ENCODE data around the gene ANKRD63.

Gene ANKRD63

DNA sequence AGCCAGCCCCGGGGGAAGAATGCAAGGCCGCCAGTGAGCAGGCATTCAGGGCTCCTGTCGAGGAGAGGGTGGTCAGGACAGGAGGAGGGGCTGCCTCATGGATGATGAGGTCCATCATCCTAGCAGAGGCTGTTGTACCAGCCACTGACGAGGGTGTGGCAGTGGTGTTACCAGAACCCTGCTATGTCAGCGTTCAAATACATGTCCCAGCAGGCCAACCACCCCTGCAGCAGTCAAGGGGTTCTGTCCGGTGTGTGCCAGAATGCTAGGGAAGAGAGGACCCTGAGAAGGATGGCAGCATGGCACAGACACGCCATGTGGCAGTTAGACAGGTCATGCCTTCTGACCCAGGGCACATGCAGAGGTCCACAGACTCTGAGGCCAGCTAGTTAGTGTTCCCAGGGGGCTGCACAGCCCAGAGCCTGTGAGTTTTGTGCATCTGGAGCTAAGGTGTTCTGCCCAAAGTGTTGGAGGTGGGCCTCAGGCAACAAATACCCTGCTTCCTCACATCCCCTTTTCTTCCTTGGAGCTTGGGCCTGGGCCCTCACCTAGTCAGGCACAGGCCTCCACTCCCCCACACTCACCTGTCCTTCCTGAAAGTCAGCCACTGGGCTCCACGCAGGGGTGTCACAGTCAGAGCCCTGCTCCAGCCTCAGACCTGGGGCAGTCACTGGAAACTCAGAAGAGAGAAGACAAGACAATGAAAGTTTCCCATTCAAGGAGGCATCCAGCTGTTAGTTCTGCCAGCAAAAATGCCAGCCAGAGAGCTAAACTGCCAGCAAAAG lies 36.2 kb downstream of the ANKRD63 start:
- Histone ChIP-seq H3K27me3 (ENCODE audit: control insufficient read depth in 2 of 2, insufficient read depth in 2 of 2, low read length in 2 of 2) (peaks cover 0 to 4% of the 10 kb centered on the region in 2 donors), H3K36me3 (ENCODE audit: control insufficient read depth in 2 of 2, insufficient read depth in 2 of 2, low read length in 2 of 2) (no peaks in the 10 kb centered on the region), H3K4me1 (ENCODE audit: control insufficient read depth in 2 of 2, insufficient read depth in 2 of 2, low read length in 2 of 2) (no peaks in the 10 kb centered on the region), H3K9ac (ENCODE audit: low read depth in 1 of 2, low read length in 2 of 2) (no peak overlapping the region), H3K4me3 (ENCODE audit: low read length in 2 of 2) (no peak overlapping the region), H3K27ac (ENCODE audit: low read depth in 2 of 2, low read length in 2 of 2) (no peak overlapping the region), H3K9me3 (ENCODE audit: control insufficient read depth in 2 of 2, low read length in 2 of 2) (no peaks in the 10 kb centered on the region)

DNA sequence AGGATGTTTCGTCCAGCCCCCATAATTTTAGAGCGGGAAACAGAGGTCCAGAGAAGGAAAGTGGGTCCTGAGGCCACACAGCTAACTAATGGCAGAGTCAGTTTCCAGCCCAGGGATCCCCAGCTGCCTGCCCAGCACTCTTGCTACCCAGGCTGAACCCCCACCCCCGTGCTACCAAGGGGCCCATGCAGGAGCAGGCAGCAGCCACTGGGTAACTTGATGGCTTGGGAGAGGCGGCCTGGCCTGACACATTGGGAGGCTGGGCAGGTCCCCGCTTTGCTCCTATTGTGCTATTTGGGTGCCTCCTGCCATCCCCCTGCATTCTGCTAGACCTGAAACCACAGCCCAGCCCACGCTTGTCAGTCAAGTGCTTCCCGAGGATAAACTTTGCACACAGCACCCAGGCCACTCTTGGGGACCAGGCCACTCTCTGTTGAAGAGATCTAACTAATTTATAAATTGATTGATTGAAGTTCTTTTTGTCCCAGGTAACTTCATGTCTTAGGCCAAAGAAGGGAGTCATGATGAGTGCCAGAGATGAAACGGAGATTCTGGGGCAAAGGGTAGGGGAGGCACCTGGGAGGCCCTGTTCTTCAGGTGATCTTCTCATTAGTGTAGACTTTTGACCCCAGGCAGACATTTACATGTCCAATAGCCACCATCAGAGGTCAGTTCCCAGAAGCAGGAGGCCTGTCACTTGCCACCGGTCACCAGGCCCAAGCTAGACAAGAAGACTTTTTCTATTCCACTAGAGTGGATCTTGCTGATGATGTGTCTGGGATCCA lies 37.0 kb downstream of the ANKRD63 start:
- H3K36me3 ChIP-seq (ENCODE audit: control insufficient read depth in 2 of 2, insufficient read depth in 2 of 2, low read length in 2 of 2), result no peaks in the 10 kb centered on the region
- H3K9me3 ChIP-seq (ENCODE audit: control insufficient read depth in 2 of 2, low read length in 2 of 2), result no peaks in the 10 kb centered on the region
- no peaks in the 10 kb centered on the region for H3K4me1 ChIP-seq (ENCODE audit: control insufficient read depth in 2 of 2, insufficient read depth in 2 of 2, low read length in 2 of 2)
- no peak overlapping the region for H3K4me3 ChIP-seq (ENCODE audit: low read length in 2 of 2)
- no peak overlapping the region for H3K27ac ChIP-seq (ENCODE audit: low read depth in 2 of 2, low read length in 2 of 2)
- no peak overlapping the region for H3K9ac ChIP-seq (ENCODE audit: low read depth in 1 of 2, low read length in 2 of 2)
- H3K27me3 ChIP-seq (ENCODE audit: control insufficient read depth in 2 of 2, insufficient read depth in 2 of 2, low read length in 2 of 2), result no peaks in the 10 kb centered on the region

DNA sequence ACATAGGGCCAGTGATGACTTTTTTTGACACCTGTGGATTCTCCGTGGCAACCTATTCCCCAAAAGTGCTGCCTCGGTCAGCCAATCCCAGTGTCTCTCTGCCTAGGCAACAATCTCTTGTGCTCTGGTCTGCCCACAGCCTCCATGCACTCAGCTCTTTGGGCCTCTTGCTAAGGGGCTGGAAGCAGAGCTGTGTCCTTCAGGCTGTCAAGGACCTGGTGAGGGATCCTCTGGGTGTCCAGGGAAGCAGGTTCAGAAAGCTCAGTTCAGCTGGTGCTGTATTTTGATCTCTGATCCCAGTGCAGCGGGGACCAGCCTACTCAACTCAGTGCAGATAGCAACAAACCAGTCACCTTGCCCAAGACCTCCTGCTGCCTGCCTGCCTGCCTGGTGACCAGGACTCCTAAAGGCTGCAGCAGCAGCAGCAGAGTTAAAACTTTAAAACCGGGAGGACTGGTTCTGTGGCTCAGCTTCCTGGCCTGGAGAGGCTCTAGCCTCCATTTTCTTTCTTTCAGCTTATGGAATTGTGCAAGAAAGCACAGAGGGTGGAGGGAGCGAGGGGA lies 37.8 kb downstream of the ANKRD63 start:
- no peaks in the 10 kb centered on the region for H3K27me3 ChIP-seq (ENCODE audit: control insufficient read depth in 2 of 2, insufficient read depth in 2 of 2, low read length in 2 of 2)
- no peaks in the 10 kb centered on the region for H3K9me3 ChIP-seq (ENCODE audit: control insufficient read depth in 2 of 2, low read length in 2 of 2)
- no peak overlapping the region for H3K9ac ChIP-seq (ENCODE audit: low read depth in 1 of 2, low read length in 2 of 2)
- H3K4me1 ChIP-seq (ENCODE audit: control insufficient read depth in 2 of 2, insufficient read depth in 2 of 2, low read length in 2 of 2), result no peaks in the 10 kb centered on the region
- no peaks in the 10 kb centered on the region for H3K36me3 ChIP-seq (ENCODE audit: control insufficient read depth in 2 of 2, insufficient read depth in 2 of 2, low read length in 2 of 2)
- H3K4me3 ChIP-seq (ENCODE audit: low read length in 2 of 2), result no peak overlapping the region
- no peak overlapping the region for H3K27ac ChIP-seq (ENCODE audit: low read depth in 2 of 2, low read length in 2 of 2)

DNA sequence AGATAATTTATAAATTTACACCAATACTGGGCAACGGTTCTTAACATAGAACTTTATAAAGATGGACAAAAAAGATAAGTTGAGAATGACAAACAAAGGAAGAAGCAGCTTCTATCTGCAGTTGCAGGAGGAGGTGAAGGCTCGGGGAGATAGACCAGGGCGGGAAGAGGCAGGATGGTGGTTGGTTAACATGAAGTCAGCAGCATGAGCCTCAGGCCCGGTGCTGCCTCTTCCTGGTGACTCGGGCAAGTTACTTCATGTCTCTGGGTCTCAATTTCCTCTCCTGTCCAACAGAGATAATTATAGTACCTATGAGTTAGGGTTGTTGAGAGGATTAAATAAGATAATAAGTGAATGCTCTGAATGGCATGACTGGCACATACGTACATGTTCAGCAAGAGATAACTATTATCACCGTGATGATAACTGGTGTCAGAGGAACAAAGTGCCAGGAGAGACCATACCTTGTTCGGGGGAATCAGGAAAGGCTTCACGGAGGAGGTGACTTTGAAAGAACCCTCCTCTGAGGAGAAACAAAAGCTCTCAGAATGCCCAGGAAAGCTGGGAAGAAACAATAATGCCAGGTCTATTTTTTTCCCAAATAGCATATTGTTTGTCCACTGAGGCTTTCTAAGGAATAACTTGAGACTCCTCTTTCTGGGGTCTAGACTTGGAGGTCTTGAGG lies 39.6 kb downstream of the ANKRD63 start:
- Histone ChIP-seq H3K9ac (ENCODE audit: low read depth in 1 of 2, low read length in 2 of 2) (no peak overlapping the region), H3K4me1 (ENCODE audit: control insufficient read depth in 2 of 2, insufficient read depth in 2 of 2, low read length in 2 of 2) (peaks cover 3 to 8% of the 10 kb centered on the region in 2 donors), H3K27ac (ENCODE audit: low read depth in 2 of 2, low read length in 2 of 2) (no peak overlapping the region), H3K9me3 (ENCODE audit: control insufficient read depth in 2 of 2, low read length in 2 of 2) (no peaks in the 10 kb centered on the region), H3K27me3 (ENCODE audit: control insufficient read depth in 2 of 2, insufficient read depth in 2 of 2, low read length in 2 of 2) (peaks cover 3% of the 10 kb centered on the region in 2 donors), H3K36me3 (ENCODE audit: control insufficient read depth in 2 of 2, insufficient read depth in 2 of 2, low read length in 2 of 2) (no peaks in the 10 kb centered on the region), H3K4me3 (ENCODE audit: low read length in 2 of 2) (no peak overlapping the region)

DNA sequence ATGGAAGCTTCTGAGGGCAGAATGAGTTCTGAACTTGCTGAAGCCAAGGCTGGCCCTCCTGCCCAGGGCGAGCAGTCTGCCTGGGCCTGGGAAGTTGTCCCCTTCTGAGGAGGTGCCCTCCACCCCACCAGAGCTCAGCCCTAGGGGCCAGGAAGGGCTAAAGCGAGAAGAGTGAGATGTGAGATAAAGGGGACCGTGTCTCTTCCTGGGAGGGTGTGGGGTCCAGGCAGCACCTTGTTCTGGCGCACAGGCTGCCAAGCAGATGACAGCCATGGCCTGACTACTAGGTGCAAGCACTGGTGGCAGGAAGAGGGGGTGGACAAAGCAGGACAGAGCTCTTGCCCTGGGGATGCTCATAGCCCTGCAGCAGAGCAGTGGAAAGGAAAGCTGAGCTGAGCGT lies 40.3 kb downstream of the ANKRD63 start:
- Histone ChIP-seq H3K27me3 (ENCODE audit: control insufficient read depth in 2 of 2, insufficient read depth in 2 of 2, low read length in 2 of 2) (peaks cover 3 to 4% of the 10 kb centered on the region in 2 donors), H3K36me3 (ENCODE audit: control insufficient read depth in 2 of 2, insufficient read depth in 2 of 2, low read length in 2 of 2) (no peaks in the 10 kb centered on the region), H3K9me3 (ENCODE audit: control insufficient read depth in 2 of 2, low read length in 2 of 2) (no peaks in the 10 kb centered on the region), H3K4me1 (ENCODE audit: control insufficient read depth in 2 of 2, insufficient read depth in 2 of 2, low read length in 2 of 2) (peaks cover 3 to 8% of the 10 kb centered on the region in 2 donors), H3K9ac (ENCODE audit: low read depth in 1 of 2, low read length in 2 of 2) (no peak overlapping the region), H3K27ac (ENCODE audit: low read depth in 2 of 2, low read length in 2 of 2) (no peak overlapping the region), H3K4me3 (ENCODE audit: low read length in 2 of 2) (no peak overlapping the region)

DNA sequence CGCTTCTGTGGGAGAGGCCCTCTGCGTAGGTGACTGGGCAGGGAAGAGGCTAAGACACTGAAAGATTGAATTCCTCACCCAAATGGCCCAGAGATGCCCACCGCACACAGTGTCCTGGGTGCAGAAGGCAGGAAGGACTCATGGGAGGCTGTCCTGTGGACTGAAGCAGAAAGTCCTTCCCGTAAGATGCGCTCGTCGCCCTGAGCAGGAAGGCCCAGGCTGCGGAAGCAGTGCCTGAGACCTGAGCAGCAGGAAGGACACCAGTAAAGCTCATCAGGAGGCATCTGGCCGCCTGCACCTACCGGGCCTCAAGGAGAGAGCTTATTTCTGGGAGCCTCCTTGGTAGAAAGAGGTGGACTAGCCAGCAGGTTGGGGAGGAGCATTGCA lies 40.7 kb downstream of the ANKRD63 start:
- Histone ChIP-seq H3K9ac (ENCODE audit: low read depth in 1 of 2, low read length in 2 of 2) (no peak overlapping the region), H3K27ac (ENCODE audit: low read depth in 2 of 2, low read length in 2 of 2) (no peak overlapping the region), H3K36me3 (ENCODE audit: control insufficient read depth in 2 of 2, insufficient read depth in 2 of 2, low read length in 2 of 2) (no peaks in the 10 kb centered on the region), H3K4me1 (ENCODE audit: control insufficient read depth in 2 of 2, insufficient read depth in 2 of 2, low read length in 2 of 2) (peaks cover 3 to 8% of the 10 kb centered on the region in 2 donors), H3K9me3 (ENCODE audit: control insufficient read depth in 2 of 2, low read length in 2 of 2) (no peaks in the 10 kb centered on the region), H3K27me3 (ENCODE audit: control insufficient read depth in 2 of 2, insufficient read depth in 2 of 2, low read length in 2 of 2) (peaks cover 3 to 4% of the 10 kb centered on the region in 2 donors), H3K4me3 (ENCODE audit: low read length in 2 of 2) (no peak overlapping the region)

DNA sequence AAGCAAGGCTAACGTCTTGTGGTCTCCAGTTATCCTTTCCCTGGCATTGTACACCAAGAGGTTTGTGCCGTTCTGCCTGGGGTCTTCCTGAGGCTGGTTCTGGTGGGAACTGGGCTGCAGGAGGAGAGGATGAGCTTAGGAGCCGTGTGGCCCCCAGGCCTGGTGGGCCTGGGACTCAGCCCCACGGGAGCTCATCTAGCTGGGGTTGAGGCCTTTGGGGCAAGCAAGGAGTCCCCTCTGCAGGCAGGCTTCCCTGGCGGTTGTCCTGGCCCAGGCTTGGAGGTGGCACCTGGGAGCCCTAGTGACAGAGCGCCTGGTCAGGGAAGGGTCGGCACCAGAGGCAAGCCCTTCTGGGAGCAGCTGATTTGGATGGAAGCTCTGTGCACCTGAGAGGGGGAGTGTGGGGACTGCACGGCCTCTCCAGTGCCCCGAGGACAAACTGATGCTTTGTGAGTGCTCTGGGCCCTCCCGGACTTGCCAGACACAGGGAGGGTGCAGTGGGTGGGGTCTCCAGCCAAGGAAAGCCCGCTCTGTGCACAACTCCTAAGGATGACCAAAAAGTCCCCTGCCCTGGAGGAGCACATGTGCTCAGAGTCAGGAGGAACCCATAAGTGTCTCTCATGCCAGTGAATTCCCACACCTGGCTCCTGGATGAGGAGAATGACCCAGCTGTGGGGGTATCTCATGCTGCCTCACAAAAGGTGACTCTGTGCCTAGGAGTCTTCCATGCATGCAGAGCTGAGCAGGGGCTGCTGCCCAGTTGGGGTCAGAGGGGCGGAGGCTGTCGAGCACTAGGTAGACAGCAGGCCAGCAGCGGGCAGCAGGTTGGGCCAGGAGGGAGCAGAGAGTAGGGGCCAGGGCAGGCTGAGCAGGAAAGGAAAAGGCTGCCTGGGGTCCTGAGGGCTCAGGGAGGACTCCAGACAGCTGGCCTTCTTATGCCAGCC lies 41.3 kb downstream of the ANKRD63 start:
- Histone ChIP-seq H3K4me1 (ENCODE audit: control insufficient read depth in 2 of 2, insufficient read depth in 2 of 2, low read length in 2 of 2) (peaks cover 3 to 8% of the 10 kb centered on the region in 2 donors), H3K9ac (ENCODE audit: low read depth in 1 of 2, low read length in 2 of 2) (no peak overlapping the region)

DNA sequence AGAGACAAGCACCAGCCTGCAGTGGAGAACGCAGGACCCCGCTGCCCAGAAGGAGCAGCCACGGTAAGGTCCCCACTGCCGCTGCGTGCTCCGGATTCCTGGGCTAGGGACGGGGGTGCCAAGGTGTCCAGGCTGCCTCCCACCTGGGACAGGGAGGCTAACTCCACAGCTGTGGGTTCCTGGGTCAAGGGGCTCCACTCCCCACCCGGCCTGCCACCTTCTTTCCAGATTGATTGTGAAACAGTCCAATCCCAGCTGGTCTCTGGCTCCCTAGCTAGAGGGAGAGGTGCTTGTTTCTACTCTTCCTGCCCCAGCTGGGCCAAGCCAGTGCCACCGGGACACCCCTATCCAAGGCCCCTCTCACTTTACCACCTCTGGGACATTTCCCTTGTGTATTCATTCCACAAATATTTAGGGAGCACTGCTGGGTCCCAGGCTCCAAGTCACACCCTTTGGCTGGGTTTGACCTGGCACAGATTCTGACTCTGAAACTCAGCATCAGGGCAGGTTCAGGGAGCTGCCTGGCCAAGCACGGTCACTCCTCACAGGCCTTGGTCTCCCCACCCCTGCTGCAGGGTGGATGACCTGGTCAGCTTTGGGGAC lies 42.1 kb downstream of the ANKRD63 start:
- peaks cover 3 to 8% of the 10 kb centered on the region in 2 donors for H3K4me1 ChIP-seq (ENCODE audit: control insufficient read depth in 2 of 2, insufficient read depth in 2 of 2, low read length in 2 of 2)
- no peak overlapping the region for H3K27ac ChIP-seq (ENCODE audit: low read depth in 2 of 2, low read length in 2 of 2)
- no peaks in the 10 kb centered on the region for H3K36me3 ChIP-seq (ENCODE audit: control insufficient read depth in 2 of 2, insufficient read depth in 2 of 2, low read length in 2 of 2)
- H3K9me3 ChIP-seq (ENCODE audit: control insufficient read depth in 2 of 2, low read length in 2 of 2), result no peaks in the 10 kb centered on the region
- no peak overlapping the region for H3K9ac ChIP-seq (ENCODE audit: low read depth in 1 of 2, low read length in 2 of 2)
- H3K4me3 ChIP-seq (ENCODE audit: low read length in 2 of 2), result no peak overlapping the region
- H3K27me3 ChIP-seq (ENCODE audit: control insufficient read depth in 2 of 2, insufficient read depth in 2 of 2, low read length in 2 of 2), result peaks cover 3 to 4% of the 10 kb centered on the region in 2 donors

More for the DNA sequence above, 41.3 kb downstream of the ANKRD63 start:
- Histone ChIP-seq H3K9me3 (ENCODE audit: control insufficient read depth in 2 of 2, low read length in 2 of 2) (no peaks in the 10 kb centered on the region), H3K27me3 (ENCODE audit: control insufficient read depth in 2 of 2, insufficient read depth in 2 of 2, low read length in 2 of 2) (peaks cover 3 to 4% of the 10 kb centered on the region in 2 donors), H3K27ac (ENCODE audit: low read depth in 2 of 2, low read length in 2 of 2) (no peak overlapping the region), H3K4me3 (ENCODE audit: low read length in 2 of 2) (no peak overlapping the region), H3K36me3 (ENCODE audit: control insufficient read depth in 2 of 2, insufficient read depth in 2 of 2, low read length in 2 of 2) (no peaks in the 10 kb centered on the region)
